Prostate gland (tissue), 2 donors: ENCODE data around the gene FDXR.

Experiments
- POLR2A ChIP-seq: fragments of 450-650 bp; IDR thresholded peaks from one replicate; pipeline ENCODE4 v1.6.1; 2016; ENCODE audit warnings: antibody characterized with exemption, mild to moderate bottlenecking
- TF ChIP-seq, protein P1 (sequence below), 4 experiments: fragments of 200-600 bp in 2 of 4; fragments of 450-650 bp in 2 of 4; sonication (generic) in 2 of 4; IDR thresholded peaks; 1 replicate in 3 of 4; 2 replicates in 1 of 4; pipeline ENCODE4 v1.5.1; 2016 to 2019; ENCODE audit warnings: antibody characterized with exemption in 4 of 4, mild to moderate bottlenecking in 2 of 4, moderate library complexity in 2 of 4

DNA sequence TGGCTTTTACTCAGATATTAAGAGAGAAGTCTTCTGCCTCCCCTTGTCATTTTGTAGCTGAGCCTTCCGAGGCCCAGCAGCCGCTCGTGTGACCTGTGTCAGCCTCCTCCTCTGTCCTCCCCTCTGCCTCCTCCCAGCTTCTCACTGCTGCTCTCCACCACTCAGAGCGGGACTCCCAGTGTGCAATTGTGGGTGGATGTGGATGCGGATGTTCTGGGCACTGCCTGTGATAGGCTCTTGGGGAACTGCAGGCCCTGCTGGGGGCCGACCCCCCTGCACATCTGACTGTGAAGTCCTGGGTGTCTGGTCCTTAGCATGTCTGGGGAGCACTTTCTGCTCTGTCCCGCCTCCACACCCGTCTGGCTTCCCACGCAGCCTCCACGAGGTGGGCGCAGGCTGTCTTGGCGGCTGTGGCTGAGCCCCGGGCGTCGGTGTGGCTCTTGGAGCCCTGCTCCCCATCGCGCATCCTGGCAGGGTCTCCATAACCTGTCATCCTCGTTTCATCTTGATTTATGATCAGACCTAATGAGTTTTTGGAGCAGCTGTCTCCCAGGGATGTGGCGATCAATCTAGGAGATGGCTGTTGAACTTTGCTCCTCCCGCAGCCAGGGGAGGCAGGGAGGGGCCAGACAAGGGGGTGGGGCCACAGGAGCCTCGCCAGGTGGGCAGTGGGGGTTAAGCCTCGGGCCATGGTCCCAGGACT is 41.2 kb downstream of the FDXR start:
- TF ChIP-seq, protein P1, sequence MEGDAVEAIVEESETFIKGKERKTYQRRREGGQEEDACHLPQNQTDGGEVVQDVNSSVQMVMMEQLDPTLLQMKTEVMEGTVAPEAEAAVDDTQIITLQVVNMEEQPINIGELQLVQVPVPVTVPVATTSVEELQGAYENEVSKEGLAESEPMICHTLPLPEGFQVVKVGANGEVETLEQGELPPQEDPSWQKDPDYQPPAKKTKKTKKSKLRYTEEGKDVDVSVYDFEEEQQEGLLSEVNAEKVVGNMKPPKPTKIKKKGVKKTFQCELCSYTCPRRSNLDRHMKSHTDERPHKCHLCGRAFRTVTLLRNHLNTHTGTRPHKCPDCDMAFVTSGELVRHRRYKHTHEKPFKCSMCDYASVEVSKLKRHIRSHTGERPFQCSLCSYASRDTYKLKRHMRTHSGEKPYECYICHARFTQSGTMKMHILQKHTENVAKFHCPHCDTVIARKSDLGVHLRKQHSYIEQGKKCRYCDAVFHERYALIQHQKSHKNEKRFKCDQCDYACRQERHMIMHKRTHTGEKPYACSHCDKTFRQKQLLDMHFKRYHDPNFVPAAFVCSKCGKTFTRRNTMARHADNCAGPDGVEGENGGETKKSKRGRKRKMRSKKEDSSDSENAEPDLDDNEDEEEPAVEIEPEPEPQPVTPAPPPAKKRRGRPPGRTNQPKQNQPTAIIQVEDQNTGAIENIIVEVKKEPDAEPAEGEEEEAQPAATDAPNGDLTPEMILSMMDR (IDR thresholded peaks at IDR 0.05): no peak
- TF ChIP-seq POLR2A: no peak
